AG09309 (cell line): Measurements from ENCODE around the gene SBNO2.

Experiments
- DNase-seq: peaks from one replicate; pipeline ENCODE4 v3.0.0-alpha.2; 2010; ENCODE audit warnings: low read depth
- H3K4me3 ChIP-seq: 2 replicates; pipeline ENCODE4 v1.5.1; 2011; ENCODE audit warnings: mild to moderate bottlenecking, low read depth, low read length, moderate library complexity; ENCODE audit not compliant: control insufficient read depth
- CTCF ChIP-seq: IDR thresholded peaks from 2 replicates; pipeline ENCODE4 v1.5.1; 2011; ENCODE audit warnings: mild to moderate bottlenecking, low read depth, low read length, inconsistent platforms; ENCODE audit not compliant: insufficient read depth, control insufficient read depth; ENCODE audit errors: missing control alignments

SBNO2 gene

GRCh38 chr19:1084024-1084868 is 89.8 kb downstream of the SBNO2 start:
- H3K4me3 ChIP-seq = no peak overlapping the region
- DNase-seq = no peak
- no peak for TF ChIP-seq CTCF

- H3K4me3 ChIP-seq = no peak overlapping the region
- DNase-seq = no peak
- no peak for TF ChIP-seq CTCF
These were observed 90.9 kb downstream of the SBNO2 start for GRCh38 chr19:1082928-1083816.

GRCh38 chr19:1082165-1082927 is 91.7 kb downstream of the SBNO2 start:
- no peak for DNase-seq
- H3K4me3 ChIP-seq = no peak overlapping the region

GRCh38 chr19:1081301-1082164 is 92.5 kb downstream of the SBNO2 start:
- H3K4me3 ChIP-seq = no peak overlapping the region
- TF ChIP-seq CTCF = no peak
- DNase-seq = no peak

More at GRCh38 chr19:1082165-1082927, 91.7 kb downstream of the SBNO2 start:
- TF ChIP-seq CTCF = no peak

- TF ChIP-seq CTCF = no peak
- no peak overlapping the region for H3K4me3 ChIP-seq
- DNase-seq = no peak
These were observed 93.5 kb downstream of the SBNO2 start for GRCh38 chr19:1080360-1081161.
